ENCODE results near the gene POMGNT1. TPM values are rescaled to one million over a fixed set of nuclear protein-coding genes. Genes with fewer than 3 reads are reported as not detected.

Gene POMGNT1
- total RNA-seq, 1 donor from 2014 or later = 28.5 TPM

DNA sequence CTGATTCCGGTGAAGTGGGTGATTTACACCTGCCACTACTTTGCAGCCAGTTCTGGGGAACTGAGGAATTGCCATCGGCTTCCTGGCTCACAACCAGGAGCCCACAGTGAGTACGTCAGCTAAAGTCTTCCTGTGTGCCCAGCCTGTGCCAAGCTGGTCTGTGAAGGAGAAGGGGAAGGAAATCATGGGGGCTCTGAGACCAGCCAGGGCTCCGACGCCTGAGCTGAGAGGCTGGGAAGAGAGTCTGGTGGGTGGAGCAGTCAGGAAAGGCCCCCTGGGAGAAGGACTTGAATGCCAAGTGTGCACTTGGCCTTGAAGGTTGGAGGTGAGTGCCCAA lies 6.1 kb upstream of the POMGNT1 start:
- DNase-seq (ENCODE audit: extremely low spot score in 2 of 2) = no peak
- Histone ChIP-seq H3K36me3 (no peaks in the 10 kb centered on the region), H3K9me3 (no peaks in the 10 kb centered on the region), H3K4me3 (peak overlapping the region; percentile 64 to 95), H3K27me3 (no peaks in the 10 kb centered on the region), H3K27ac (peak overlapping the region; percentile 94), H3K4me1 (peaks cover 39% of the 10 kb centered on the region)
- intact Hi-C loops (cut with DNase I) = no loop called here
- TF ChIP-seq POLR2AphosphoS5 (IDR thresholded peaks at IDR 0.05; ENCODE audit: insufficient read depth in 1 of 2, low read depth in 1 of 2) (peak in 1 of 2 donors; percentile 46), POLR2A (IDR thresholded peaks at IDR 0.05) (no peak)

DNA sequence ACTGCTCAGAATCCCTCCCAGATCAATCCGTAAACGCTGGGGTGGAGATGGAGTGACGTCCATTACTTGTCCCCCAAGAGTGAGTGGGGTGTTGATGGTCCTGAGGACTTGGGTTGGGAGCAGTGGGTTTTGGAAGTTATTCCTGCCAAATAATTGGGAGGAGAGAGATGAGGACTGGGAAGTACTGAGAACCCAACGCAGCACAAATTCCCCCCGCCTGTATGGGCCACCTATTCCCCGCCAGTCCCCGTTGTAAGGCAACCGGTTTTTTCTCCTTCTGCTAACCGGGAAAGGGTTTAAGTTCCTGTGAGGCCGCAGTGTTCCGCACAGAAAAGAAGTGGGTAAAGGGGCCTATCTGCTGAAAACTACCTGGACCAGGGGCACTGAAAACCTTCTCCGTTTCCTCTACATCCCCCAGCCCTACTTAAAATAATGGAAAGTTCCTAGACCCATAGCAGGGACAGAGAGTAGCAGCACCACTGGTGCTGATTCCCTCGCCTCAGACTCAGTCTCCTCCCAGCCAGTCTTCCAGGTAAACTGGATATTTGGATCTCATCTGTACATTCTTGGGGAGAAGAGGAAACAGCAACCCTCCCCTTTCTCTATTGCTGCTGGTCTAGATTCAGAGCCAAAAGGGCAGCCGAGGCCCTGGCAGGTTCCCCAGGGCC lies 5.6 kb upstream of the POMGNT1 start:
- TF ChIP-seq POLR2AphosphoS5 (IDR thresholded peaks at IDR 0.05; ENCODE audit: insufficient read depth in 1 of 2, low read depth in 1 of 2) (no peak), POLR2A (IDR thresholded peaks at IDR 0.05) (no peak)
- TF ChIP-seq, protein P1, sequence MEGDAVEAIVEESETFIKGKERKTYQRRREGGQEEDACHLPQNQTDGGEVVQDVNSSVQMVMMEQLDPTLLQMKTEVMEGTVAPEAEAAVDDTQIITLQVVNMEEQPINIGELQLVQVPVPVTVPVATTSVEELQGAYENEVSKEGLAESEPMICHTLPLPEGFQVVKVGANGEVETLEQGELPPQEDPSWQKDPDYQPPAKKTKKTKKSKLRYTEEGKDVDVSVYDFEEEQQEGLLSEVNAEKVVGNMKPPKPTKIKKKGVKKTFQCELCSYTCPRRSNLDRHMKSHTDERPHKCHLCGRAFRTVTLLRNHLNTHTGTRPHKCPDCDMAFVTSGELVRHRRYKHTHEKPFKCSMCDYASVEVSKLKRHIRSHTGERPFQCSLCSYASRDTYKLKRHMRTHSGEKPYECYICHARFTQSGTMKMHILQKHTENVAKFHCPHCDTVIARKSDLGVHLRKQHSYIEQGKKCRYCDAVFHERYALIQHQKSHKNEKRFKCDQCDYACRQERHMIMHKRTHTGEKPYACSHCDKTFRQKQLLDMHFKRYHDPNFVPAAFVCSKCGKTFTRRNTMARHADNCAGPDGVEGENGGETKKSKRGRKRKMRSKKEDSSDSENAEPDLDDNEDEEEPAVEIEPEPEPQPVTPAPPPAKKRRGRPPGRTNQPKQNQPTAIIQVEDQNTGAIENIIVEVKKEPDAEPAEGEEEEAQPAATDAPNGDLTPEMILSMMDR (IDR thresholded peaks at IDR 0.05) = no peak
- intact Hi-C loops (cut with DNase I) = no loop called here
- H3K36me3 ChIP-seq = no peaks in the 10 kb centered on the region

DNA sequence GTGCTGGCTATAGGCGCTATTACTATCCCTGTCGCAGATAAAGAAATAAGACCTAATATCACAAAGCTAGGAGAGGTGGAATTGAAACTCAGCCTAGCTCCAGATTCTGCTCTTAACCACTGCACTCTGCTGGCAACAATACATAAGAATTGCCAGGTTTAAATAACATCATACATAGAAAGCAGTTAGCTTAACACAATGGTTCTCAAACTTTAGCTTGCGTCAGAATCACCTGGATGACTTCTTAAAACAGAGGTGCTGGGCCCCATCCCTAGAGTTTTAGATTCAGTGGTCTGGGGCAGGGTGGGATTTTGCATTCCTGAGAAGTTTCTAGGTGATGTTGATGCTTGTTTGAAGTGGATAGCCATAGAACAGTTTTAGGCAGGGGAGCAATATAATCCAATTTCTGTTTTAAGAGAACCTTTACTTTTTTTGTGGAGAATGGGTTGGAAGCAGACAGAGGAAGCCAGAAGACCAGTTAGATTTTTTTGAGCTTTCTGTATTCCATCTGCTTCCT lies 1.1 kb upstream of the POMGNT1 start:
- Histone ChIP-seq H3K4me3 (peak overlapping the region; percentile 80 to 92), H3K27ac (peak overlapping the region; percentile 76)

More for the DNA sequence above, 5.6 kb upstream of the POMGNT1 start:
- H3K27ac ChIP-seq = peak overlapping the region; percentile 94
- H3K27me3 ChIP-seq = no peaks in the 10 kb centered on the region
- no peaks in the 10 kb centered on the region for H3K9me3 ChIP-seq
- H3K4me1 ChIP-seq = peaks cover 44% of the 10 kb centered on the region
- peak overlapping the region; percentile 64 to 95 for H3K4me3 ChIP-seq
- DNase-seq (ENCODE audit: extremely low spot score in 2 of 2) = no peak

DNA sequence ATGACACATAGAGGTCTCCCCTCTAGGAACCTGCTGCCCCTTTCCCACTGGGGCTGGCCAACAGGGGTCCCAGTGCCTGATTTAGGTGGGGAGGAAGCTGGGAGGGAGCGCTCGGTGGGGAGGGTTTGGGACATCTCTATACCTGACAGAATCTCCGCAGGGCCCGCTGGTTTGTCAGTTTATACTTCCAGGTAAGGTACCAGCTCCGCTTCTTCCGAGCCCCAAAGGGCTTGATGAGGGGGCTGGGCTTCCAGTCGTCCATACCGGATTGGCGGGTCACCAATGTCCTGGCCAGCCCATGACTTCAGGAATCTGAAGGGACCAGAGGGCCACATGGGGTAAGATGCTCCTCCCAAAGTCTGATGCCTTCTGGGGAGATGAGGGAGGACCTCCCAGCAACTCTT lies 672 bp downstream of the POMGNT1 start:
- peaks cover 0 to 23% of the 10 kb centered on the region in 2 donors for H3K36me3 ChIP-seq
- peak overlapping the region; percentile 76 for H3K27ac ChIP-seq
- H3K4me3 ChIP-seq = peak overlapping the region; percentile 80 to 92
- intact Hi-C loops (cut with DNase I) = no loop called here
- no peaks in the 10 kb centered on the region for H3K9me3 ChIP-seq
- H3K27me3 ChIP-seq = no peaks in the 10 kb centered on the region
- peaks cover 28% of the 10 kb centered on the region for H3K4me1 ChIP-seq
- TF ChIP-seq, protein P1 (IDR thresholded peaks at IDR 0.05) = no peak
- TF ChIP-seq POLR2A (IDR thresholded peaks at IDR 0.05) (no peak), POLR2AphosphoS5 (IDR thresholded peaks at IDR 0.05; ENCODE audit: insufficient read depth in 1 of 2, low read depth in 1 of 2) (no peak)
- DNase-seq (ENCODE audit: extremely low spot score in 2 of 2) = no peak

More for the DNA sequence above, 1.1 kb upstream of the POMGNT1 start:
- TF ChIP-seq, protein P1 (IDR thresholded peaks at IDR 0.05) = no peak
- TF ChIP-seq POLR2AphosphoS5 (IDR thresholded peaks at IDR 0.05; ENCODE audit: insufficient read depth in 1 of 2, low read depth in 1 of 2) = no peak
- TF ChIP-seq POLR2A (IDR thresholded peaks at IDR 0.05) = no peak
- Histone ChIP-seq H3K27me3 (no peaks in the 10 kb centered on the region), H3K9me3 (no peaks in the 10 kb centered on the region), H3K36me3 (peaks cover 0 to 10% of the 10 kb centered on the region in 2 donors), H3K4me1 (peaks cover 35% of the 10 kb centered on the region)
- no peak for DNase-seq (ENCODE audit: extremely low spot score in 2 of 2)
- intact Hi-C loops (cut with DNase I) = no loop called here

DNA sequence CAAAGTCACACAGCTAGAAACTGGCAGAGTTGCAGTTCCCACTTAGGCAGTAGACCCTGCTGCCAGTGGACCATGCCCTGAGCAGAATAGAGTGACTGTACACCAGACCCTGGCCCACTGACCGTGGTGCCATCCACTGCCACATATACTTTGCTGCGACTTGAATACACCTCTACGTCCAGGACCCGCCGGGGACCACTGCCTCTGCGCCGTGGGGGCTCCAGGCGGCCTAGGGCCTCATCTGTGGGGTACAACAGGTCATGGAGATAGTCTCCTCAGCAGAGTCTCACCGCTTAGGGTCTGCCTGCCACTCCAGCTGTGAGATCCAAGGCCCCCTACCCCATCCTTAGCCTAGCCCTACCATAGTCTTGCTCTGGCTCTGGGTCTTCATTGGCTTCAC lies 1.6 kb downstream of the POMGNT1 start:
- Histone ChIP-seq H3K36me3 (peaks cover 0 to 31% of the 10 kb centered on the region in 2 donors), H3K4me3 (no peak overlapping the region), H3K27ac (no peak overlapping the region), H3K4me1 (peaks cover 24% of the 10 kb centered on the region), H3K27me3 (no peaks in the 10 kb centered on the region), H3K9me3 (no peaks in the 10 kb centered on the region)
- intact Hi-C loops (cut with DNase I) = no loop called here
- no peak for DNase-seq (ENCODE audit: extremely low spot score in 2 of 2)
- TF ChIP-seq POLR2A (IDR thresholded peaks at IDR 0.05) (no peak), POLR2AphosphoS5 (IDR thresholded peaks at IDR 0.05; ENCODE audit: insufficient read depth in 1 of 2, low read depth in 1 of 2) (no peak)
- TF ChIP-seq, protein P1 (IDR thresholded peaks at IDR 0.05) = no peak
